ENCODE measurements around the gene LBHD2.

The LBHD2 gene

GRCh38 chr14:103091883-103092222, 7.8 kb downstream of the LBHD2 start:
- DNase-seq, result no peak

GRCh38 chr14:103093856-103094405, 9.9 kb downstream of the LBHD2 start:
- DNase-seq, result no peak

- DNase-seq, result no peak
These were observed 10.6 kb downstream of the LBHD2 start, which contains the start of gene EXOC3L4 for GRCh38 chr14:103094406-103095209. EXOC3L4 (plus strand) TSS chr14:103094725; CDS start chr14:103100220, 5,495 bp downstream.

- no peak for DNase-seq
These were observed 11.3 kb downstream of the LBHD2 start for GRCh38 chr14:103095210-103095778.

- no peak for DNase-seq
These were observed 12.4 kb downstream of the LBHD2 start for GRCh38 chr14:103096387-103096786.

- no peak for DNase-seq
These were observed 13.4 kb downstream of the LBHD2 start for GRCh38 chr14:103097244-103097993.

- DNase-seq, result no peak
These were observed 14.3 kb downstream of the LBHD2 start for GRCh38 chr14:103097994-103098957.

- DNase-seq, result no peak
These were observed 15.2 kb downstream of the LBHD2 start for GRCh38 chr14:103099081-103099732.

GRCh38 chr14:103099733-103100280, 15.8 kb downstream of the LBHD2 start:
- DNase-seq, result no peak

GRCh38 chr14:103100281-103101121, 16.5 kb downstream of the LBHD2 start:
- DNase-seq, result no peak

- no peak for DNase-seq
These were observed 17.4 kb downstream of the LBHD2 start for GRCh38 chr14:103101257-103101962.

- no peak for DNase-seq
These were observed 18.1 kb downstream of the LBHD2 start for GRCh38 chr14:103101963-103102688.

- no peak for DNase-seq
These were observed 18.8 kb downstream of the LBHD2 start for GRCh38 chr14:103102689-103103260.

GRCh38 chr14:103103461-103104388, 19.7 kb downstream of the LBHD2 start:
- DNase-seq, result peak; percentile 27

- DNase-seq, result no peak
These were observed 20.3 kb downstream of the LBHD2 start for GRCh38 chr14:103104389-103104653.

GRCh38 chr14:103104654-103105452, 20.8 kb downstream of the LBHD2 start:
- peak; percentile 29 for DNase-seq

- no peak for DNase-seq
These were observed 21.7 kb downstream of the LBHD2 start for GRCh38 chr14:103105580-103106150.
